Endothelial cell of umbilical vein (primary cell): ENCODE measurements around the gene UBE2E2. TPM values are rescaled to one million over a fixed set of nuclear protein-coding genes. Genes with fewer than 3 reads are reported as not detected.
A peak's percentile ranks its signal among the peaks of the same experiment; 100 is the strongest.
"Not testable (repeated sequence)": the region's sequence is repeated elsewhere in the genome, so short reads cannot be mapped to it uniquely, and the experiment has no call there.

Experiments
- BruUV-seq: library from RNA; stranded (reverse); fragments of 400-500 nt; replicated peaks from 2 replicates; lab custom pipeline; 2021; lab: Mats Ljungman, UMichigan
- CTCF ChIA-PET: fragments of 300-600, 350-600 bp; sonication (Branson Sonifier 250); formaldehyde crosslinking; loops from one replicate; lab custom pipeline; 2021; ENCODE audit warnings: antibody characterized with exemption, inconsistent platforms; lab: Charles Lee
- POLR2A ChIA-PET: fragments of 300-600, 350-600 bp; sonication (Branson Sonifier 250); formaldehyde crosslinking; loops from one replicate; lab custom pipeline; 2021; ENCODE audit warnings: antibody characterized with exemption, inconsistent platforms; lab: Charles Lee
- DNase-seq: peaks from one replicate; pipeline ENCODE4 v3.0.0-alpha.2; 2011; ENCODE audit warnings: low read depth, low spot score
- FAIRE-seq: peaks from 2 replicates; lab custom pipeline; 2011; peaks lifted over from hg19 to GRCh38; lab: Jason Lieb, UNC
- H2AFZ ChIP-seq: 2 replicates; pipeline ENCODE4 v1.6.0; 2012; ENCODE audit warnings: low read depth, low read length, control low read depth, inconsistent platforms
- H3K27ac ChIP-seq: 2 replicates; pipeline ENCODE4 v1.5.1; 2011; ENCODE audit warnings: low read depth, mild to moderate bottlenecking, control low read depth, low read length, moderate library complexity; ENCODE audit not compliant: insufficient read depth
- H3K27me3 ChIP-seq, 2 experiments: 2 replicates each; pipeline versions ENCODE4 v1.6.0 to v1.6.1; 2011; ENCODE audit warnings: low read length in 2 of 2, mixed read lengths in 1 of 2; ENCODE audit not compliant: control insufficient read depth in 2 of 2, insufficient read depth in 2 of 2
- H3K36me3 ChIP-seq, 2 experiments: 2 replicates in 1 of 2; 3 replicates in 1 of 2; pipeline ENCODE4 v1.5.1; 2011; ENCODE audit warnings: low read length in 2 of 2, mild to moderate bottlenecking in 1 of 2, moderate library complexity in 1 of 2; ENCODE audit not compliant: control insufficient read depth in 2 of 2, insufficient read depth in 2 of 2; ENCODE audit errors: extremely low read depth in 1 of 2
- H3K4me1 ChIP-seq: 3 replicates; pipeline ENCODE4 v1.5.1; 2011; ENCODE audit warnings: mild to moderate bottlenecking, low read length; ENCODE audit not compliant: control insufficient read depth, insufficient read depth; ENCODE audit errors: extremely low read depth
- H3K4me2 ChIP-seq: 2 replicates; pipeline ENCODE4 v1.6.1; 2011; ENCODE audit warnings: low read length, control low read depth, mixed read lengths; ENCODE audit not compliant: insufficient read depth
- H3K4me3 ChIP-seq, 3 experiments: fragments of 200-600 bp in 1 of 3; sonication (generic), shearing (Covaris generic) in 1 of 3; replicated peaks in 1 of 3; 2 replicates each; pipeline ENCODE4 v1.5.1; 2011 to 2016; ENCODE audit warnings: control low read depth in 3 of 3, low read length in 3 of 3, mild to moderate bottlenecking in 2 of 3, inconsistent platforms in 1 of 3, low read depth in 1 of 3, moderate library complexity in 1 of 3; ENCODE audit not compliant: insufficient read depth in 1 of 3
- H3K79me2 ChIP-seq: 2 replicates; pipeline ENCODE4 v1.6.0; 2012; ENCODE audit warnings: low read length, inconsistent platforms; ENCODE audit not compliant: control insufficient read depth, insufficient read depth
- H3K9ac ChIP-seq: replicated peaks from 2 replicates; pipeline ENCODE3; 2011; ENCODE audit warnings: low read length, control low read depth; ENCODE audit not compliant: insufficient read depth; ENCODE audit errors: extremely low read depth
- H3K9me1 ChIP-seq: replicated peaks from 3 replicates; pipeline ENCODE4 v1.6.0; 2011; ENCODE audit warnings: mild to moderate bottlenecking, low read length; ENCODE audit not compliant: control insufficient read depth, insufficient read depth; ENCODE audit errors: extremely low read depth
- H3K9me3 ChIP-seq: replicated peaks from 2 replicates; pipeline ENCODE4 v1.5.1; 2012; ENCODE audit warnings: low read length, inconsistent platforms; ENCODE audit not compliant: control insufficient read depth, insufficient read depth
- H4K20me1 ChIP-seq: replicated peaks from 2 replicates; pipeline ENCODE3; 2011; ENCODE audit warnings: mild to moderate bottlenecking, low read length; ENCODE audit not compliant: control insufficient read depth, insufficient read depth; ENCODE audit errors: extremely low read depth
- CTCF ChIP-seq, 2 donors: IDR thresholded peaks; 1 replicate in 1 of 2; 2 replicates in 1 of 2; pipeline ENCODE4 v1.5.1; 2011; ENCODE audit warnings: low read length in 2 of 2, mild to moderate bottlenecking in 2 of 2, moderate library complexity in 2 of 2, control low read depth in 1 of 2, inconsistent platforms in 1 of 2, low read depth in 1 of 2; ENCODE audit not compliant: insufficient read depth in 1 of 2; ENCODE audit errors: extremely low read depth in 1 of 2
- FOS ChIP-seq: IDR thresholded peaks from 2 replicates; pipeline ENCODE4 v1.6.1; 2011; ENCODE audit warnings: mild to moderate bottlenecking, low read length, moderate library complexity, borderline replicate concordance; ENCODE audit not compliant: insufficient read depth
- GATA2 ChIP-seq: IDR thresholded peaks from 2 replicates; pipeline ENCODE4 v1.7.0; 2011; ENCODE audit warnings: low read depth, mild to moderate bottlenecking, moderate library complexity, mixed read lengths, low read length; ENCODE audit not compliant: insufficient read length, insufficient read depth
- JUN ChIP-seq: IDR thresholded peaks from 2 replicates; pipeline ENCODE4 v1.6.1; 2011; ENCODE audit warnings: borderline replicate concordance, low read depth; ENCODE audit not compliant: insufficient read length, insufficient read depth
- MAX ChIP-seq: IDR thresholded peaks from 2 replicates; pipeline ENCODE4 v1.6.1; 2011; ENCODE audit not compliant: insufficient read depth, insufficient read length
- MYC ChIP-seq: IDR thresholded peaks from one replicate; pipeline ENCODE4 v1.6.1; 2011; ENCODE audit warnings: mild to moderate bottlenecking, low read depth, low read length
- POLR2A ChIP-seq: IDR thresholded peaks from 2 replicates; pipeline ENCODE4 v1.6.1; 2012; ENCODE audit warnings: low read depth, mild to moderate bottlenecking, control low read depth, low read length
- dilution Hi-C: fragments of 300-500 bp; cut with MboI; formaldehyde crosslinking; loops from one replicate; pipeline ENCODE4 v1.15.0; 2019; ENCODE audit warnings: low sequenced_read_pairs; ENCODE audit not compliant: extremely low pct_ligation_motif_present
- intact Hi-C: fragments of 100-400 bp; cut with micrococcal nuclease; formaldehyde crosslinking; loops from one replicate; pipeline ENCODE4 v1.10.0; 2022
- polyA plus RNA-seq, 4 experiments: library from polyadenylated mRNA; depleted of rRNA in 3 of 4; stranded (reverse) in 3 of 4; unstranded in 1 of 4; fragments of >200 nt; gene quantifications; 2 replicates each; pipeline versions ENCODE4 v1.2.1 to v1.2.3, GENCODE V29; 2011 to 2012; ENCODE audit warnings: missing spikeins in 1 of 4
- total RNA-seq: library from RNA; stranded (reverse); gene quantifications from 2 replicates; pipeline ENCODE4 v1.2.3, GENCODE V29; 2021

Gene UBE2E2
- total and polyA plus RNA-seq, 2 donors (not counting 3 experiments of a cell fraction or from before 2014, with no cell fraction given) = 37.0 to 45.4 TPM

DNA sequence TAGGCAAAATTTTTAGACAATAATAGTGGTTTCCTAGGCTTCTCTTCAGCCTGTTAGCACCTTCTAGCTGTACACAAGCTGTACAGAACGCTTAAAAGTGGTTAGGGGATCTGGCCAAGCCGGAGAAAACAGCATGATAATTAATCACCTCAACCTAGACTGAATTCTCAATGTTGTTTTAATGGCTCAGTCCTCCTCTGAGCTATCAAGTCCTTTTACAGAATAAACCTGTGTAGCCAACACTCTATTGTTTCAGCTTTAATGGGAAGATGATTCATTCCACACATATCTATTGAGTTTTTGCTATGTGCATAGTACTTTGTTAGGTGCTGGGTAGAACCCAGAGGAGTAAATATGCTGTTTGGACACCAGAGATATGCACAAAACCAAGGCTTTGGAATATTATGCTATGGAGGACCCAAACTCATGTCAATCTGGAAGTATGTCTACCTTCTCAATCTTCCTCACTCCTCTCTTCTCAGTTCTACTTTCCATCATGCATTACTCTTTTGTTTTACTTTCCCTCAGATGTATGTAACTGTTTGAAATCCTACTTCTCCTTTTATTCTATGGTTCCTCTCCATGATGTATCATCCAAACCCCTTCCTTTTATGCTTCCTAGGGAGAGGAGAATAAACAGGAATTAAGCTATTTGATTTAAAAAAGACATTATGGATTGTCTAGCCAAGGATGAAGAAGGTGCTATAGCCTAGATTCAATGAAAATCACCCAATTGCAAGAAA is 27.6 kb upstream of the UBE2E2 start:
- no peak overlapping the region for H3K9ac ChIP-seq
- FAIRE-seq = peak; percentile 89
- dilution Hi-C loops = no loop called here
- H3K4me2 ChIP-seq = peak overlapping the region; percentile 12
- BruUV-seq = no TSS peak
- H3K36me3 ChIP-seq = no peaks in the 10 kb centered on the region
- POLR2A ChIA-PET = no interaction called here
- H3K4me3 ChIP-seq = no peak overlapping the region
- H3K27me3 ChIP-seq = no peaks in the 10 kb centered on the region
- H3K79me2 ChIP-seq = no peaks in the 10 kb centered on the region
- peak; percentile 65 for DNase-seq
- peaks cover 13% of the 10 kb centered on the region for H3K4me1 ChIP-seq
- H4K20me1 ChIP-seq = no peaks in the 10 kb centered on the region
- no peaks in the 10 kb centered on the region for H3K9me1 ChIP-seq
- intact Hi-C loops = no loop called here
- H3K27ac ChIP-seq = no peak overlapping the region
- TF ChIP-seq POLR2A = no peak
- peak; percentile 36 for TF ChIP-seq JUN
- no peak for TF ChIP-seq MAX
- TF ChIP-seq MYC = no peak
- TF ChIP-seq GATA2 = no peak
- peak; percentile 28 for TF ChIP-seq FOS
- TF ChIP-seq CTCF (IDR thresholded peaks at IDR 0.05; ENCODE audit: extremely low read depth in 1 of 2, insufficient read depth in 1 of 2, low read depth in 1 of 2, low read length in 2 of 2) = no peak
- CTCF ChIA-PET = interaction anchor here (0.6 to 1.8 kb wide), 4 partner anchors 10 to 713 kb away, joined by 3 to 7 read pairs (median 4); no protein-coding TSS in a partner anchor
- no peak overlapping the region for H2AFZ ChIP-seq
- H3K9me3 ChIP-seq = no peaks in the 10 kb centered on the region

DNA sequence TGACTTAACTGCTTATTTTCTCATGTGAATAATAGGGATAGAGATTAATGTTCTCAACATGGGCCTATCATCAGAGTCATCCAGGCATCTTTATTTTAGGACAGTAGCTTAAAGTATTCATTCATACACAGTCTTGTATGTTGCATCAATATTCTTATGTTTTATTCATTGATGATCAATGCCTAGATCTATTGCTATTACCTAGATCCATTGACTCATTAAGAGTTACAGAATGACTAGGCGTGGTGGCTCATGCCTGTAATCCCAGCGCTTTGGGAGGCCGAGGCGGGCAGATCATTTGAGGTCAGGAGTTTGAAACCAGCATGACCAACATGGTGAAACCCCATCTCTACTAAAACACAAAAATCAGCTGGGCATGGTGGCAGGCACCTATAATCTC is 26.3 kb upstream of the UBE2E2 start:
- H3K9me1 ChIP-seq, intact Hi-C loops, FAIRE-seq: not testable (repeated sequence)

More for the DNA sequence above, 26.3 kb upstream of the UBE2E2 start:
- H3K27me3 ChIP-seq, DNase-seq, H4K20me1 ChIP-seq, H3K36me3 ChIP-seq, H3K4me3 ChIP-seq, H3K4me2 ChIP-seq, dilution Hi-C loops, POLR2A ChIA-PET, BruUV-seq, H3K79me2 ChIP-seq, CTCF ChIA-PET, H3K9me3 ChIP-seq, H3K27ac ChIP-seq, H3K9ac ChIP-seq, H2AFZ ChIP-seq: not testable (repeated sequence)
- peaks cover 13% of the 10 kb centered on the region for H3K4me1 ChIP-seq
